HG03457 (cell line): ENCODE results near the gene UBE2L6.

Experiments used
- ATAC-seq: cut with Tn5 transposase; IDR thresholded peaks from one replicate; pipeline ENCODE4 v1.9.1; 2021; ENCODE audit warnings: moderate number of reproducible peaks; ENCODE audit not compliant: unreplicated experiment

The UBE2L6 gene

DNA sequence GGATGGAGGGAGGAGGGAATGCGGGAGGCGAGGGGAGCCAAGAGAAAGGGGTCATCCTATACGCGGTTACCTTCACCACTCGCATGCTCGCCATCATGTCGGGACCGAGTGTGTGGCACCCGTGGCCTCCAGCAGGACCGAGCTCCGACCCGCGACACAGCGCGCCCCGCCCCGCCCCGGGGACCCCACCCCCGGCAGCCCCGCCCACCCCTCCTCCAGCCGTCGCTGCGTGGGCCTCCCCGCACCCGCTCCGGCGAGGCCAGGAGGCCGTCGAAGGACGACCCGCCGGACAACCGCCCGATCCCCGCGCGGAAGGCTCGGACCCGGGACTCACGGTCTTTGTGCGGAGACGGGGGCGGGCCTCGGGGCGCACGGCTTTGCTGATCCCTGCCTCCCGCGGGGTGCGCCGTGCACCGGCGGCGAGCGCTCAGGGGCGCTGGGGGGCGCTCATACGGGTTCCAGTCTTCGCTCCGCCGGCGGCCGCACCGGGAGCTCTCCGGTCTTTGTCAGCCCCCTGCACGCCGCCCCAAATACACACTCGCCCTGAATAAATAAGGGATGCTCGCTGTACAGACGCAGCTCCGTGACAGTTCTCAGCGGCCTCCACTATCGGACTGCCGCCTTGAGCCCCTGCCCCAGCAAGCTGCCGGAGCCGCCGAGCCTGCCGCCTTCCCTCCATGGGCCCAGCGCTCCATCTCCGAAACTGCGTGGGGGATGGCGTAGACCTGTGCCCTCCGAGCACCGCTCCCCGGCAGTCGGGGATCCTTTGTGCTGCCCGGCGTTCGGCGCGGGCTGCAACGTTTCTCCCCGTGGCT, at the start of gene UBE2L6:
UBE2L6 (minus strand) TSS at position 158 of the 815 bp plus-strand sequence; CDS start at position 97, 61 bp downstream.
- ATAC-seq: peak; percentile 70

DNA sequence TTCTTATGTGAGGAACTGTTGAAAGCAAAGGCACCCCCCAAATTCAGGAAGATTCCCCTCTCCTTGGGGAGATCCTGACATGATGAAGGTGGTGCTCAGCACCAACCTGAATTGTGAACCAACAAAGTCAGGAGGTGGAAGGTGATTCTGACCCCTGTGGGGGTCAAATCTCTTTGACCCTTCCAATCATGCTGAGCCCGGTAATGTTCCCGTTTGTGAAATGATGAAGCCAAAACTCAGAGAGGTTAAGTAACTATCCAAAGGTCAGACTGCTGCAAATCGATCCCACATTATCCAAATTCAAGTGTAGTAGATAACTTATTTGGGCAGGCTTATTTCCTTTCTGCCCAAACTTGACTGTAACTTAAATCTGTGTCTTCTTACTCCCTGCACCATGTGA, 49.1 kb upstream of the UBE2L6 start:
- no peak for ATAC-seq

GRCh38 chr11:57615308-57615707, 47.8 kb upstream of the UBE2L6 start:
- no peak for ATAC-seq

DNA sequence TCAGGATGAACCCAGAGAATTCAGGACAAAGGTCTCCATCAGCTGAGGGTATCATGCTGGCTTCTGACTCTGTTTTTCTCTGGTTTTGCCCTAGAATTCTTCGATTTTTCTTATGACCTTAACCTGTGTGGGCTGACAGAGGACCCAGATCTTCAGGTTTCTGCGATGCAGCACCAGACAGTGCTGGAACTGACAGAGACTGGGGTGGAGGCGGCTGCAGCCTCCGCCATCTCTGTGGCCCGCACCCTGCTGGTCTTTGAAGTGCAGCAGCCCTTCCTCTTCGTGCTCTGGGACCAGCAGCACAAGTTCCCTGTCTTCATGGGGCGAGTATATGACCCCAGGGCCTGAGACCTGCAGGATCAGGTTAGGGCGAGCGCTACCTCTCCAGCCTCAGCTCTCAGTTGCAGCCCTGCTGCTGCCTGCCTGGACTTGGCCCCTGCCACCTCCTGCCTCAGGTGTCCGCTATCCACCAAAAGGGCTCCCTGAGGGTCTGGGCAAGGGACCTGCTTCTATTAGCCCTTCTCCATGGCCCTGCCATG, 46.8 kb upstream of the UBE2L6 start:
- ATAC-seq: no peak

- no peak for ATAC-seq
Measured at GRCh38 chr11:57610170-57610569, 42.7 kb upstream of the UBE2L6 start.

- ATAC-seq: no peak
Measured at GRCh38 chr11:57605028-57605420, 37.6 kb upstream of the UBE2L6 start.

- ATAC-seq: no peak
Measured at GRCh38 chr11:57604296-57605027, 37.0 kb upstream of the UBE2L6 start.

GRCh38 chr11:57601297-57601696, 33.8 kb upstream of the UBE2L6 start:
- no peak for ATAC-seq

DNA sequence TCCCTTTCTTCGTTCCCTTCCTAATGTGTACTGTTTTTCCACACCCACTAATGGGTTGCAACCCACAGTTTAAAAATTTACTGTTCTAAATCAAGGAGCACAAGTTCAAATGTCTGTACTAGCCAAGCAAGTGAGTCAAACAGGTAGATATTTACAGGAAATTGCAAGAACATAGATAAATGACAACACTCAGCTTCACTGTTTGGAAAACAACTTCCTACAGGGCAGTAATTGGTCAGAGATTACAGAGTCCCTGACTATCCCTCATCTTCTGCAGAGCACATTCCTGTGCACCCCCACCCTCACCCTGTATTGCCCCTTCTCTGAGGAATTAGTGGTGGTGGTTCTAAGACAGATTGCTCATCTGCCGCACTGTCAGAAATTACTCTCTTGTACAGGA, 31.9 kb upstream of the UBE2L6 start:
- ATAC-seq: no peak

DNA sequence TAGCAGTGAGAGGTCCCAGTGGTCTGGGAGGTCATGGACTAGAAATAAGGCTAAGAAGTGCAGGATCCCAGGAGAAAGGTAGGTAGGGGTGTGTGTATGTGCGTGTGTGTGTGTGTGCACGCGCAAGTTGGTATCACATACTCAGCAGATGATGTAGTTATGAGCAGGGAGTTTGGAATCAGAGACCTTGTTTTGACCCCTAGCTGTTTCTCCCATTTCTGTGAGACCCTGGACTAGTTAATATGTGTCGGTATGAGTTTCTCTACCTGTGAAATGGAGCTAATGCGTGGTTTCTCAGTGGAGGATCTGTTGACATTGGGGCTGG, 31.3 kb upstream of the UBE2L6 start:
- ATAC-seq: no peak

- ATAC-seq: no peak
Measured at GRCh38 chr11:57597916-57598830, 30.7 kb upstream of the UBE2L6 start.

- no peak for ATAC-seq
Measured at GRCh38 chr11:57597461-57597915, 30.0 kb upstream of the UBE2L6 start, which contains the start of gene SERPING1. TSS of gene SERPING1 (plus strand) at chr11:57597685. CDS start at chr11:57598271, 586 bp downstream.

- no peak for ATAC-seq
Measured at GRCh38 chr11:57596266-57596885, 28.9 kb upstream of the UBE2L6 start.

GRCh38 chr11:57588046-57588710, 20.7 kb upstream of the UBE2L6 start:
- no peak for ATAC-seq

- no peak for ATAC-seq
Measured at GRCh38 chr11:57586711-57587245, 19.3 kb upstream of the UBE2L6 start.

DNA sequence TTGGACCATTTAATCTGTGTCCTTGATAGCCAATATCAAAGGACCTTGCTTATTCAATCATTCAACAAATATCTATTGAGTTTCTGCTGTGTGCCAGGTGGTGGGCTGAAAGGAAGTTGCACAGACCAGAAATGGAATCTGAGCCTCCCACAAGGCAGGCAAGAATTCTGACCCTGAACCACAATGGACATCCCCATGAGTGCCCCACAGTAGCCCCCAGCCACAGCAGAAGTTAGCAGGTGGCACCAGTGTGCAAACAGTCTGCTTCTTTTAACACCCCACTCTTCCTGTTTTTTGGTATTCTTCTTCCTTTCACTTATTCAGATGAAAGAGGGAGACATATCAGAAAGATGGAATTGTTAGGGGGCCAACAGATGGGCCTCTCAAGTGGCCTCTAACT, 17.8 kb upstream of the UBE2L6 start:
- no peak for ATAC-seq

DNA sequence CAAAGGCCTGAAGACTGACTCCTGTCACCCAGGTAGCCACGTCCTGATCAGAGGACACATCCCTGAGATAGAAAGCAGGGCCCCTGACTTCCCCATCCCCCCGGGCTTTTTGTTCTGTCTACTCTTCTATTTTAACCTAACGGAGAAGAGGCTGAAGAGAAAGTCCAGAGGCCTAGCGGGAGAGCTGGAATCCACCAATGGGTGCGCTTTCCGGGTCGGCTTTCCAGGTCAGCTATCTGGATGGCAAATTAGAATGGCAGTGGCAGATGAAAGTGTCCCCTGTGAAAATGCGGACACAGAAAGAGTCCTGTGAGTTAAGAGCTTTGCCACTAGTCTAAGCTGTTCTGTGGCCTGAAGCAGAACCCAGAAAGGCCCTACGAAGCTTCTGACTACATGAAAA, 16.9 kb upstream of the UBE2L6 start:
- ATAC-seq: no peak

GRCh38 chr11:57574061-57574460, 6.6 kb upstream of the UBE2L6 start:
- ATAC-seq: no peak

DNA sequence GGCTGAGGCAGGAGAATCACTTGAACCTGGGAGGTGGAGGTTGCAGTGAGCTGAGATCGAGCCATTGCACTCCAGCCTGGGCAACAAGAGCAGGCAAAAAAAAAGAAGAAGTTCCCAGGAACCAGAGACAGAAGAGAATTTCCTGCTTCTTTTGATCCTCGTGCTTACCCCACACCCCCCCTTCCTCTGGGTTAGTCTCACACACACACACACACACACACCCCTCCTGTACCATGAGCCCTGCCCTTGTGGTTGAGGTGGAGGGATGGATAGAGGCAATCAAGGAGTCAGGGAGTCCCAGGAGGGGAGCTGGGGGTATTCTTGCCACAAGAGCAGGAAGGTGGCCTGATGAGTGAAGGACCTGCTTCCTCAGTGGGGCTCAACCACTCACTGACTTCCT, 4.1 kb upstream of the UBE2L6 start:
- ATAC-seq: no peak

DNA sequence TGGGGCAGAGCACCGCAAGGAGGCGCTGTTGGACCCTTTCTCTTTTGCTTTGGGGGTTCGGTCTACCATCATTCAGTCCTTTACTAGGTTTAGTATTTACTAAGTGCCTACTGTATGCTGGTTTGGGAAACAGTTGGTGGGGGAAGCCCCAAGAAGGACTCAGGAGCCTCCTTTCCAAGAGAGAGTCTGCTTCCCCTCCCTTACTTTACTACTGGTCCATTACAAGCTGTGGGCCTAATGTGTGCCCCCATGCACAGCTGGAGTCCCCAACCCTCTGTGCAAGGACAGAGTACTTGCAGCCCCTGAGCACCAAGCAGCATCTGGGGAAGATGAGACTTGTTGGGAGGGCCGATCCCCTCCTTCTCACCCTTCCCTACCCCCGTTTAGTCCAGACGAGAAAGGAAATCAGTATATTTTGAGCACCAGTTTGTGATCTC, 876 bp upstream of the UBE2L6 start:
- peak; percentile 7 for ATAC-seq
